Ectodermal cell (in vitro differentiated cells): ENCODE measurements around the gene HS3ST2.
"Not testable (repeated sequence)": the region's sequence is repeated elsewhere in the genome, so short reads cannot be mapped to it uniquely, and the experiment has no call there.

ENCODE experiments used
- H3K27ac ChIP-seq: 2 replicates; pipeline ENCODE4 v1.7.0; 2013; ENCODE audit warnings: mild to moderate bottlenecking, low read depth, low read length; ENCODE audit not compliant: insufficient read depth, poor library complexity, severe bottlenecking
- H3K27me3 ChIP-seq: 2 replicates; pipeline ENCODE4 v1.7.0; 2013; ENCODE audit warnings: mild to moderate bottlenecking, low read length; ENCODE audit not compliant: insufficient read depth, control insufficient read depth, poor library complexity, severe bottlenecking
- H3K36me3 ChIP-seq: one replicate; pipeline ENCODE4 v1.7.0; 2013; ENCODE audit warnings: low read length; ENCODE audit not compliant: control insufficient read depth, insufficient read depth
- H3K4me1 ChIP-seq: one replicate; pipeline ENCODE4 v1.7.0; 2013; ENCODE audit warnings: low read length; ENCODE audit not compliant: control insufficient read depth, insufficient read depth
- H3K4me3 ChIP-seq: 2 replicates; pipeline ENCODE4 v1.7.0; 2013; ENCODE audit warnings: low read depth, low read length, control low read depth; ENCODE audit not compliant: insufficient read depth
- H3K9me3 ChIP-seq: 2 replicates; pipeline ENCODE4 v1.7.0; 2013; ENCODE audit warnings: mild to moderate bottlenecking, low read length, moderate library complexity; ENCODE audit not compliant: control insufficient read depth
- WGBS, 2 experiments: methylation state at CpG; one replicate each; pipeline ENCODE4 v1.1.7; 2013; ENCODE audit warnings: missing lambda C conversion rate in 2 of 2; 5-methylcytosine and 5-hydroxymethylcytosine counted together

HS3ST2 gene

DNA sequence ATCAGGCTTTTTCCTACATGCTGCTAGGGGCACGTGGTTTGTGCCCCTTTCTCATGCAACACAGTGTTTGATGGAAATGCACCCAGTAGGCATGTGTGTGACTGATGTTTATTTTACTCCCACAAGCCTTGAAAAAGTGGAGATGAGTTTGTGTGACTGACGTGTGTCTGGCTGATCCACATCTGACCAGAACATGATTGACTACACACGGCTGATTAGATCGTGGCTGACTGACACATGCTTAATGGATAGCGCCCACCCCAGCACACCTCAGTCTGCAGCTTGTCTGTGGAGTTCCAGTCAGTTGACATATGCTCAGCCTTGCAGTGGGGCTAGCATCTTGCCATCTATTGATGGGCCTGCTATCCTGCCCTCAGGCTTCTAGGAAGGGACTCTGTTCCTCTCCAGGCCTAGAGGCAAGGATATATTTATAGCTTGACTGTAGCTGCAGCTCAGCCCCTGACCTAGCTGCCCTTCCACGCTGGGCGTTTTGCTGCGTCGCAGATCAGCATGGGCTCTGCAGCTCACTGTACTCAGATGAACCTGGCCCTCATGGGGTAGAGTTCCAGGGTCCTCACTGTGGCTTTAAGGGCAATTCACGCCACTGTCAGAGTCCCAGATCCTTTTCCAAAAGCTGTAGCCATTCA, 112.3 kb downstream of the HS3ST2 start:
- H3K27ac ChIP-seq = no peak overlapping the region
- WGBS, 2 experiments = 83 to 85% methylated on average over 10 of the region's 10 CpGs
- H3K27me3 ChIP-seq = no peaks in the 10 kb centered on the region
- H3K4me1 ChIP-seq = no peaks in the 10 kb centered on the region
- no peaks in the 10 kb centered on the region for H3K9me3 ChIP-seq
- H3K36me3 ChIP-seq = no peaks in the 10 kb centered on the region
- H3K4me3 ChIP-seq = no peak overlapping the region

DNA sequence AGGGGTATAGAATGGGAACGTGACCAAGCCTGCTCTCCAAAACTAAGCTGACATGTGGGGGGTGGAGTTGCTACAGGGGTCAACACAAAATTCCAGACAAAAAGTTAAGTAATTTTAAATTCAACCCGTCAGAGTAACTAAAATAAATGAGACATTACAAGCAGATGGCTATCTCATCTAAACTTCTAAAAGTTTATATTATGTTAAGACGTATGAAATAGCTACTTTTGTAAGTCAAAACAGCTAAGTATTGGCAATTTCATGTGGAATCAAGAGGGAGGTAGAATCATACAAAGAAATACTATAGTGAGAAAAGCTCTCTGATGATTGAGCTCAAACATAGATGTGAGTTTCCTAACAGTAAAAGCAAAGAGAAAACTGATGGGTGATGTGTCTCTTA, 113.3 kb downstream of the HS3ST2 start:
- H3K27me3 ChIP-seq = no peaks in the 10 kb centered on the region
- H3K9me3 ChIP-seq = no peaks in the 10 kb centered on the region
- H3K4me3 ChIP-seq = no peak overlapping the region
- H3K36me3 ChIP-seq = no peaks in the 10 kb centered on the region
- H3K27ac ChIP-seq = no peak overlapping the region
- no peaks in the 10 kb centered on the region for H3K4me1 ChIP-seq
- 84 to 89% methylated on average over 3 of the region's 3 CpGs for WGBS, 2 experiments

DNA sequence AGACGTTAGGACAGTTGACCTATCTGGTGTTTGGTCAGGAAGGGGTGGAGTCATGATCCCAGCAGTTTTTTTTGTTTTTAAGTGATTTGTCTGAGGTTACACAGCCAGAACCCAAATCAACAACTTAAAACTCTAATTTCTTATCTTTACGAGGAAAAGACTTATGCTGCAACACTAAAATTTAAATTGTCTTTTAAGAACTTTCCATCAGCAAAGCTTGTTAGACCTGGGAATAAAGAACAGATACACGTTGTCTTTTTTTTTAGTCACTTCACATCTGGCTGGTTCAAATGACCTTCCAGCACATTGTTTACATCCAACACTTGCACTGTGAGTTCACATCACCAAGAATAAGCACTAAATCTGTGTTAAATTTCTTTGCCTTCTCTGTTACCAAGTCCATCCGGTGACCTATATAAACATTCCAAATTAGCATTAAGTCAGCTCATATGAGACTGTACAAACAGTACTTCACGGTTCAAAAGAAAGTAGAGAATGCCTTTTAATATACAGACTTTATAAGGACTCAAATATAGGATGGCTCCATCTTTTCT, 115.0 kb downstream of the HS3ST2 start:
- Histone ChIP-seq H3K36me3 (no peaks in the 10 kb centered on the region), H3K4me3 (no peak overlapping the region), H3K27ac (no peak overlapping the region), H3K27me3 (no peaks in the 10 kb centered on the region), H3K4me1 (no peaks in the 10 kb centered on the region), H3K9me3 (no peaks in the 10 kb centered on the region)
- 83 to 87% methylated on average over 5 of the region's 5 CpGs for whole genome bisulfite sequencing, 2 experiments

DNA sequence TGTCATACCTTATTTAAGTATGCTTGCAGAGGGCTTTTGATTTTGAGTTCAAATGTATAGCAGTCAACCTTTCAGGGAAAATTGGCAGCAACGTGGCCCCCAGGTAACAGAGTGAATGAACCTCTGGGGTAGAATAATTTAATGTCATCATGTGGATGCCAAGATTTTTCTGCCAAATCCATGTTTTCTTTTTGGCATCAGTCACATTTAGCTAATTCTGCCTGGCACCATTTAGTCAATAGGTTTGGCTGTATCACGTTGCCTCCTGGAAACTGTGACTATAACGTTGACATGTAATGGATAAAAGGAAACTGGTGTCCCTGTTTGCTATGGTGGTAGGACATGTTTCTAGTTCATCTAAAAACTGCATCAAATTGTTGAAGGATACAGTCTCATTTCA, 115.5 kb downstream of the HS3ST2 start:
- 77 to 83% methylated on average over 3 of the region's 3 CpGs for WGBS, 2 experiments
- Histone ChIP-seq H3K4me1 (no peaks in the 10 kb centered on the region), H3K9me3 (no peaks in the 10 kb centered on the region), H3K27ac (no peak overlapping the region), H3K27me3 (no peaks in the 10 kb centered on the region), H3K4me3 (no peak overlapping the region), H3K36me3 (no peaks in the 10 kb centered on the region)

DNA sequence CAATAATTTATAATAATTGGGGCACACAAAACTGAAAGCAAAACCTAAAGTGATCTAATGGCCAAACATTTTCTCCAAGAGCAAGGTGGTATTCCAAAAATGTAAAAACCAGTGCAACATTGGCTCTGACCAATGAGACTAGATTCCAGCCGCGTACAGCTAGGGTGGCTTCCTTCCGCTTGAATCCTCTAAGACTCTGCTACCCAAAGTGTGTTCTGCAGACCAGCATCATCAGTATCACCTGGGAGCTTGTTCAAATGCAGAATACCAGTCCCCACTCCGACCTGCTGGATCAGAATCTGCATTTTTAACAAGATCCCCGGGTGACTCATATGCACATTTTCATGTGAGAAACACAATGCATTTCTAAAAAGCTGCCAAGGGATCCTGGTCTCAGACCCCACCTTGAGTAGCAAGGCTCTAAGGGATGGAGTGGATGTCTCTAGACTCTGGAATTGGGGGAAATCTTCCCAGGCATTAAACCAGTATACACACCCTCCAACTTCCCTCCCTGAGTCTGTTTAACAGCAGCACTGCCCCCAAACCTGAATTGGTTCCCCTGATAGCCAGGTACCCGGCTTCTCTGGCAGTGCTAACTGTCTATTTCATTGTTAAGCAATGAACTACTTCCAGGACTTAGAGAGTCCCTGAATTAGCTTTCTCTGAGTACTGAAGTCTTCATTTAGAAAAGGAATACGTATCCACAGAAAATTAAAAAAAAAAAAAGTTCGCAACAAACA, 118.2 kb downstream of the HS3ST2 start:
- Histone ChIP-seq H3K4me3 (no peak overlapping the region), H3K27me3 (no peaks in the 10 kb centered on the region), H3K9me3 (no peaks in the 10 kb centered on the region), H3K4me1 (no peaks in the 10 kb centered on the region), H3K36me3 (no peaks in the 10 kb centered on the region), H3K27ac (no peak overlapping the region)
- 52 to 59% methylated on average over 8 of the region's 8 CpGs for WGBS, 2 experiments

DNA sequence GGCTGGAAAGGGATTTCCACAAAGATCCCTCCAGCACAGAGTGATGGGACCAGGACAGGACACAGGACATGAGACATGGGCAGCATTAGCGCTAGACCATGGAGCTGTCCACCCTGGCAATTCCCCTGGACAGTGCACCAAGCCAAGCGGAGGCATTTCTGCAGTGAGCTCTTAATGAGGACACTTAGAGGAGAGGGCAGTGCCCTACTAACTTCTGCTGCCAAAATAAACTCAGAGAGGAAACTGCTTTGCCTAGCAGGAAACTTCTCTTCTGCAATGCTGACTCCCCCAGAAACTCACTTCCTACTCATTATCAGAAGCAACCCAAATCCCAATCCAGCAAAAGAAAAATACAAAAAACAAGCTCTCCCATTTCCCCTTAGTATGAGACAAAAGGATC, 119.2 kb downstream of the HS3ST2 start:
- H3K36me3 ChIP-seq = no peaks in the 10 kb centered on the region
- no peak overlapping the region for H3K27ac ChIP-seq
- no peak overlapping the region for H3K4me3 ChIP-seq
- 89 to 95% methylated on average over 2 of the region's 2 CpGs for WGBS, 2 experiments
- no peaks in the 10 kb centered on the region for H3K27me3 ChIP-seq
- H3K9me3 ChIP-seq = no peaks in the 10 kb centered on the region
- no peaks in the 10 kb centered on the region for H3K4me1 ChIP-seq

DNA sequence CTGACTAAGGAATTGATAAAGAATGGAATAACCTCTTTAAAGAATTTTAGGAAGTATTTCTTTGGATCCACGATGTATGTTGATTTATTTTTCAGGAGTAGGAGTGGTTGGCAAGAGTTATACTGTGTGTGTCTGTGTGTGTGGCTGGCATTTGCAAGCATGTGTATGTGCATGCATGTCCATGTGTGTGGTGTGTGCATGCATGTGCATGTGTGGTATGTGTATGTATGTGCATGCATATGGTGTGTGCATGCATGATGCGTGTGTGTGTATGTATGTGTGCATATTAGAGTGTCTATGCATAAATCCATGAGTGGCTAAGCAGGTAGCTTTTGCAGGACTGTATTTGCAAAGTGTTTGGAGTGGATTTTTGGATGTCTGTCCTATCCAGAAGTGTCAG, 120.8 kb downstream of the HS3ST2 start:
- Histone ChIP-seq H3K4me3 (no peak overlapping the region), H3K27me3 (no peaks in the 10 kb centered on the region), H3K4me1 (no peaks in the 10 kb centered on the region), H3K27ac (no peak overlapping the region), H3K9me3 (no peaks in the 10 kb centered on the region), H3K36me3 (no peaks in the 10 kb centered on the region)
- 92 to 93% methylated on average over 2 of the region's 2 CpGs for WGBS, 2 experiments

DNA sequence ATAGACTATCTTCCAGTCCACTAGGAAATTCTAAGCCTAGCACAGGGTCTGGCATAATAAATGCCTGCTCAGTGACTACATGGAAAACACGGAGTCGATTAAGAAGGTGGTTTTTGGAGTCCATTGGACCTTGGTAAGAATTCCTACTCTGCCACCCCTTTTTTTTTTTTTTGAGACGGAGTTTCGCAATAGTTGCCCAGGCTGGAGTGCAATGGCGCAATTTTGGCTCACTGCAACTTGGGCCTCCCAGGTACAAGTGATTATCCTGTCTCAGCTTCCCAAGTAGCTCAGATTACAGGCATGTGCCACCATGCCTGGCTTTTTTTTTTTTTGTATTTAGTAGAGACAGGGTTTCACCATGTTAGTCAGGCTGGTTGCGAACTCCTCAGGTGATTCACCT, 123.2 kb downstream of the HS3ST2 start:
- H3K36me3 ChIP-seq = no peaks in the 10 kb centered on the region
- no peak overlapping the region for H3K27ac ChIP-seq
- WGBS, 2 experiments = 91 to 94% methylated on average over 6 of the region's 6 CpGs
- H3K4me1 ChIP-seq = no peaks in the 10 kb centered on the region
- H3K9me3 ChIP-seq = no peaks in the 10 kb centered on the region
- no peak overlapping the region for H3K4me3 ChIP-seq
- no peaks in the 10 kb centered on the region for H3K27me3 ChIP-seq

DNA sequence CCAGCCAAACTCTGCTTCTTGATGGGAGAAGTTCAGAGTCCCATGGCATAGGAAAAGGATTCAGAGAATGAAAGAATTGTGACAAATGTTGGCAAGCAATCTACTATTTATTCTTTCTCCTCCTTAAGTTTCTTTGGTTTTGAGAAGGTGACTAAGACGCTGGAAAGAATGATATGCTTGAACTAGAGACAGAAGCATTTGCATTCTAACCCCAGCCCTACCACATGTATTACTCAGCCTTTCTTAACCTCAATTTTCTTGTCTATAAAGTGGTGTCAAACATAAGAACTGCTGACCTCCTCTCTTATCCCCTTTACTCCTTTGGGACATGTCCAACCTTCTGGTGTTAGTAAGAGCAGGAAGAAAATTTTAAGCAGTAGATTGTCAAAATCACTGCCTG, 124.7 kb downstream of the HS3ST2 start:
- no peak overlapping the region for H3K4me3 ChIP-seq
- H3K9me3 ChIP-seq = no peaks in the 10 kb centered on the region
- WGBS, 2 experiments = 80 to 100% methylated on average over 1 of the region's 1 CpG
- no peaks in the 10 kb centered on the region for H3K27me3 ChIP-seq
- H3K4me1 ChIP-seq = no peaks in the 10 kb centered on the region
- H3K36me3 ChIP-seq = no peaks in the 10 kb centered on the region
- no peak overlapping the region for H3K27ac ChIP-seq

DNA sequence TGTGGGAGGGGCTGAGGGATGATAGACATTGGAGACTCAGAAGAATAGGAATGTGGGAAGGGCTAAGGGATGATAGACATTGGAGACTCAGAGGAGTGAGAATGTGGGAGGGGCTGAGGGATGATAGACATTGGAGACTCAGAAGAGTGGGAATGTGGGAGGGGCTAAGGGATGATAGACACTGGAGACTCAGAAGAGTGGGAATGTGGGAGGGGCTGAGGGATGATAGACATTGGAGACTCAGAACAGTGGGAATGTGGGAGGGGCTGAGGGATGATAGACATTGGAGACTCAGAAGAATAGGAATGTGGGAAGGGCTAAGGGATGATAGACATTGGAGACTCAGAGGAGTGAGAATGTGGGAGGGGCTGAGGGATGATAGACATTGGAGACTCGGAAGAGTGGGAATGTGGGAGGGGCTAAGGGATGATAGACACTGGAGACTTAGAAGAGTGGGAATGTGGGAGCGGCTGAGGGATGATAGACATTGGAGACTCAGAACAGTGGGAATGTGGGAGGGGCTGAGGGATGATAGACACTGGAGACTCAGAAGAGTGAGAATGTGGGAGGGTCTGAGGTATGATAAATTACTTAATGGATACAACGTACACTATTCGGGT, 125.9 kb downstream of the HS3ST2 start:
- not testable (repeated sequence) for H3K36me3 ChIP-seq, H3K4me1 ChIP-seq, H3K27ac ChIP-seq, H3K9me3 ChIP-seq, H3K27me3 ChIP-seq, H3K4me3 ChIP-seq
- 78 to 79% methylated on average over 4 of the region's 4 CpGs for WGBS, 2 experiments
